HG03558 (cell line): ENCODE results near the gene NFIX.

Experiments
- ATAC-seq: cut with Tn5 transposase; IDR thresholded peaks from one replicate; pipeline ENCODE4 v1.9.1; 2021; ENCODE audit warnings: moderate number of reproducible peaks; ENCODE audit not compliant: unreplicated experiment; ENCODE audit errors: extremely low read depth

NFIX gene

GRCh38 chr19:13135068-13136062 lies 140.1 kb downstream of the NFIX start:
- ATAC-seq, result no peak

GRCh38 chr19:13137290-13137794 lies 142.1 kb downstream of the NFIX start:
- no peak for ATAC-seq

- no peak for ATAC-seq
Measured at GRCh38 chr19:13138171-13138915, 143.1 kb downstream of the NFIX start.

GRCh38 chr19:13138916-13139198 lies 143.6 kb downstream of the NFIX start:
- no peak for ATAC-seq

- no peak for ATAC-seq
Measured at GRCh38 chr19:13139633-13140311, 144.5 kb downstream of the NFIX start.

- no peak for ATAC-seq
Measured at GRCh38 chr19:13146763-13147563, 151.7 kb downstream of the NFIX start.
